WTC11 (cell line): ENCODE results near the gene TMTC3.

Experiments
- ATF1 ChIP-seq: sonication (generic); formaldehyde crosslinking; IDR thresholded peaks from 2 replicates; pipeline ENCODE4 v1.8.1; 2023; ENCODE audit warnings: mild to moderate bottlenecking, moderate library complexity, missing genetic modification reagents
- ETV6 ChIP-seq: sonication (generic); formaldehyde crosslinking; IDR thresholded peaks from 2 replicates; pipeline ENCODE4 v1.8.1; 2022; ENCODE audit warnings: mild to moderate bottlenecking, missing genetic modification reagents
- GTF2I ChIP-seq: fragments of 250-450 bp; sonication (Bioruptor Pico); conservative IDR thresholded peaks from 2 replicates; pipeline ENCODE4 v1.4.0; 2021; ENCODE audit warnings: mild to moderate bottlenecking
- JUN ChIP-seq: sonication (generic); formaldehyde crosslinking; IDR thresholded peaks from 2 replicates; pipeline ENCODE4 v1.8.0; 2023; ENCODE audit warnings: mild to moderate bottlenecking, missing genetic modification reagents
- MYBL2 ChIP-seq: sonication (generic); formaldehyde crosslinking; IDR thresholded peaks from 2 replicates; pipeline ENCODE4 v1.8.1; 2023; ENCODE audit warnings: mild to moderate bottlenecking, moderate library complexity, missing genetic modification reagents
- NFYB ChIP-seq: sonication (generic); formaldehyde crosslinking; conservative IDR thresholded peaks from 2 replicates; pipeline ENCODE4 v1.8.0; 2022; ENCODE audit warnings: low read depth, missing genetic modification reagents
- SP1 ChIP-seq: sonication (generic); formaldehyde crosslinking; conservative IDR thresholded peaks from 2 replicates; pipeline ENCODE4 v1.8.1; 2022; ENCODE audit warnings: missing genetic modification reagents
- ZNF219 ChIP-seq: sonication (generic); formaldehyde crosslinking; IDR thresholded peaks from 2 replicates; pipeline ENCODE4 v1.8.0; 2023; ENCODE audit warnings: missing genetic modification reagents, mild to moderate bottlenecking, borderline replicate concordance
- TF ChIP-seq, protein P1 (sequence below): sonication (generic); formaldehyde crosslinking; IDR thresholded peaks from 2 replicates; pipeline ENCODE4 v1.8.1; 2023; ENCODE audit warnings: mild to moderate bottlenecking, missing genetic modification reagents, moderate library complexity
- TF ChIP-seq, protein P2 (sequence below): fragments of 200-600 bp; IDR thresholded peaks from 2 replicates; pipeline ENCODE4 v1.8.0; 2022; ENCODE audit warnings: antibody characterized with exemption
- TF ChIP-seq, protein P3 (sequence below): sonication (generic); formaldehyde crosslinking; IDR thresholded peaks from 2 replicates; pipeline ENCODE4 v1.8.0; 2023; ENCODE audit warnings: missing genetic modification reagents, mild to moderate bottlenecking, borderline replicate concordance
- TF ChIP-seq, protein P4 (sequence below): sonication (generic); formaldehyde crosslinking; IDR thresholded peaks from 2 replicates; pipeline ENCODE4 v1.8.1; 2022; ENCODE audit warnings: low read depth, missing genetic modification reagents, borderline replicate concordance
- TF ChIP-seq, protein P5 (sequence below): sonication (generic); formaldehyde crosslinking; conservative IDR thresholded peaks from 2 replicates; pipeline ENCODE4 v1.8.1; 2022; ENCODE audit warnings: mild to moderate bottlenecking, missing genetic modification reagents

DNA sequence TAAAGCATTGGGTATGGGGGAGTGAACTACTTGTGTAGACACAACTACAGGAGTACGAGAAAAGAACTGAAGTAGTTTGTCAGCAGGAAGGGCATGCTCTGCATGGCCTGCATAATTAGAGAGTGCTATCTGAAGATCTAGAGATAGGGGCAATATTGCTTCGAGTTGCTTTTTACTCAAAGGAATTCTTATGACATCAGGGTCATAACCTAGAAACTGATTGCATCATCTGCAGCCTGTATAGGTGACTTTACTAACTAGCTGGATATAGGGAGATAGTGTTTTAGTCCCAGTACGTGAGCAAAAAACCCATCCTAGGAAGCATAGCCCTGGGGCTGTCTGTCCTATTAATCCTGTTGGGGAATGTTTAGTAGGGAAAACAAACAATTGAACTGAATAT lies 39.8 kb downstream of the TMTC3 start:
- TF ChIP-seq, protein P1, sequence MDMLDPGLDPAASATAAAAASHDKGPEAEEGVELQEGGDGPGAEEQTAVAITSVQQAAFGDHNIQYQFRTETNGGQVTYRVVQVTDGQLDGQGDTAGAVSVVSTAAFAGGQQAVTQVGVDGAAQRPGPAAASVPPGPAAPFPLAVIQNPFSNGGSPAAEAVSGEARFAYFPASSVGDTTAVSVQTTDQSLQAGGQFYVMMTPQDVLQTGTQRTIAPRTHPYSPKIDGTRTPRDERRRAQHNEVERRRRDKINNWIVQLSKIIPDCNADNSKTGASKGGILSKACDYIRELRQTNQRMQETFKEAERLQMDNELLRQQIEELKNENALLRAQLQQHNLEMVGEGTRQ (CRISPR knock-in tag) = no peak
- TF ChIP-seq, protein P2, sequence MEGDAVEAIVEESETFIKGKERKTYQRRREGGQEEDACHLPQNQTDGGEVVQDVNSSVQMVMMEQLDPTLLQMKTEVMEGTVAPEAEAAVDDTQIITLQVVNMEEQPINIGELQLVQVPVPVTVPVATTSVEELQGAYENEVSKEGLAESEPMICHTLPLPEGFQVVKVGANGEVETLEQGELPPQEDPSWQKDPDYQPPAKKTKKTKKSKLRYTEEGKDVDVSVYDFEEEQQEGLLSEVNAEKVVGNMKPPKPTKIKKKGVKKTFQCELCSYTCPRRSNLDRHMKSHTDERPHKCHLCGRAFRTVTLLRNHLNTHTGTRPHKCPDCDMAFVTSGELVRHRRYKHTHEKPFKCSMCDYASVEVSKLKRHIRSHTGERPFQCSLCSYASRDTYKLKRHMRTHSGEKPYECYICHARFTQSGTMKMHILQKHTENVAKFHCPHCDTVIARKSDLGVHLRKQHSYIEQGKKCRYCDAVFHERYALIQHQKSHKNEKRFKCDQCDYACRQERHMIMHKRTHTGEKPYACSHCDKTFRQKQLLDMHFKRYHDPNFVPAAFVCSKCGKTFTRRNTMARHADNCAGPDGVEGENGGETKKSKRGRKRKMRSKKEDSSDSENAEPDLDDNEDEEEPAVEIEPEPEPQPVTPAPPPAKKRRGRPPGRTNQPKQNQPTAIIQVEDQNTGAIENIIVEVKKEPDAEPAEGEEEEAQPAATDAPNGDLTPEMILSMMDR = no peak
- no peak for TF ChIP-seq NFYB (CRISPR knock-in tag)
- TF ChIP-seq, protein P3, sequence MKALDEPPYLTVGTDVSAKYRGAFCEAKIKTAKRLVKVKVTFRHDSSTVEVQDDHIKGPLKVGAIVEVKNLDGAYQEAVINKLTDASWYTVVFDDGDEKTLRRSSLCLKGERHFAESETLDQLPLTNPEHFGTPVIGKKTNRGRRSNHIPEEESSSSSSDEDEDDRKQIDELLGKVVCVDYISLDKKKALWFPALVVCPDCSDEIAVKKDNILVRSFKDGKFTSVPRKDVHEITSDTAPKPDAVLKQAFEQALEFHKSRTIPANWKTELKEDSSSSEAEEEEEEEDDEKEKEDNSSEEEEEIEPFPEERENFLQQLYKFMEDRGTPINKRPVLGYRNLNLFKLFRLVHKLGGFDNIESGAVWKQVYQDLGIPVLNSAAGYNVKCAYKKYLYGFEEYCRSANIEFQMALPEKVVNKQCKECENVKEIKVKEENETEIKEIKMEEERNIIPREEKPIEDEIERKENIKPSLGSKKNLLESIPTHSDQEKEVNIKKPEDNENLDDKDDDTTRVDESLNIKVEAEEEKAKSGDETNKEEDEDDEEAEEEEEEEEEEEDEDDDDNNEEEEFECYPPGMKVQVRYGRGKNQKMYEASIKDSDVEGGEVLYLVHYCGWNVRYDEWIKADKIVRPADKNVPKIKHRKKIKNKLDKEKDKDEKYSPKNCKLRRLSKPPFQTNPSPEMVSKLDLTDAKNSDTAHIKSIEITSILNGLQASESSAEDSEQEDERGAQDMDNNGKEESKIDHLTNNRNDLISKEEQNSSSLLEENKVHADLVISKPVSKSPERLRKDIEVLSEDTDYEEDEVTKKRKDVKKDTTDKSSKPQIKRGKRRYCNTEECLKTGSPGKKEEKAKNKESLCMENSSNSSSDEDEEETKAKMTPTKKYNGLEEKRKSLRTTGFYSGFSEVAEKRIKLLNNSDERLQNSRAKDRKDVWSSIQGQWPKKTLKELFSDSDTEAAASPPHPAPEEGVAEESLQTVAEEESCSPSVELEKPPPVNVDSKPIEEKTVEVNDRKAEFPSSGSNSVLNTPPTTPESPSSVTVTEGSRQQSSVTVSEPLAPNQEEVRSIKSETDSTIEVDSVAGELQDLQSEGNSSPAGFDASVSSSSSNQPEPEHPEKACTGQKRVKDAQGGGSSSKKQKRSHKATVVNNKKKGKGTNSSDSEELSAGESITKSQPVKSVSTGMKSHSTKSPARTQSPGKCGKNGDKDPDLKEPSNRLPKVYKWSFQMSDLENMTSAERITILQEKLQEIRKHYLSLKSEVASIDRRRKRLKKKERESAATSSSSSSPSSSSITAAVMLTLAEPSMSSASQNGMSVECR (CRISPR knock-in tag) = no peak
- TF ChIP-seq, protein P4, sequence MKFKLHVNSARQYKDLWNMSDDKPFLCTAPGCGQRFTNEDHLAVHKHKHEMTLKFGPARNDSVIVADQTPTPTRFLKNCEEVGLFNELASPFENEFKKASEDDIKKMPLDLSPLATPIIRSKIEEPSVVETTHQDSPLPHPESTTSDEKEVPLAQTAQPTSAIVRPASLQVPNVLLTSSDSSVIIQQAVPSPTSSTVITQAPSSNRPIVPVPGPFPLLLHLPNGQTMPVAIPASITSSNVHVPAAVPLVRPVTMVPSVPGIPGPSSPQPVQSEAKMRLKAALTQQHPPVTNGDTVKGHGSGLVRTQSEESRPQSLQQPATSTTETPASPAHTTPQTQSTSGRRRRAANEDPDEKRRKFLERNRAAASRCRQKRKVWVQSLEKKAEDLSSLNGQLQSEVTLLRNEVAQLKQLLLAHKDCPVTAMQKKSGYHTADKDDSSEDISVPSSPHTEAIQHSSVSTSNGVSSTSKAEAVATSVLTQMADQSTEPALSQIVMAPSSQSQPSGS (CRISPR knock-in tag) = no peak
- no peak for TF ChIP-seq JUN (CRISPR knock-in tag)
- TF ChIP-seq MYBL2 (CRISPR knock-in tag) = no peak
- TF ChIP-seq, protein P5, sequence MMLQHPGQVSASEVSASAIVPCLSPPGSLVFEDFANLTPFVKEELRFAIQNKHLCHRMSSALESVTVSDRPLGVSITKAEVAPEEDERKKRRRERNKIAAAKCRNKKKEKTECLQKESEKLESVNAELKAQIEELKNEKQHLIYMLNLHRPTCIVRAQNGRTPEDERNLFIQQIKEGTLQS = no peak
- no peak for TF ChIP-seq GTF2I (CRISPR knock-in tag)
- no peak for TF ChIP-seq SP1
- TF ChIP-seq ETV6 (CRISPR knock-in tag) = no peak
- no peak for TF ChIP-seq ATF1
- no peak for TF ChIP-seq ZNF219 (CRISPR knock-in tag)
